Iris pigment epithelial cell (primary cell): ENCODE measurements around the gene FBXO42.

Experiments
- DNase-seq: peaks from one replicate; pipeline ENCODE4 v3.0.0-alpha.2; 2011; ENCODE audit warnings: low read depth

FBXO42 gene

GRCh38 chr1:16351994-16352841 lies at the start of gene FBXO42:
Gene FBXO42 (minus strand): TSS chr1:16352480. CDS start chr1:16315418, 37,062 bp downstream.
- DNase-seq: peak; percentile 88

DNA sequence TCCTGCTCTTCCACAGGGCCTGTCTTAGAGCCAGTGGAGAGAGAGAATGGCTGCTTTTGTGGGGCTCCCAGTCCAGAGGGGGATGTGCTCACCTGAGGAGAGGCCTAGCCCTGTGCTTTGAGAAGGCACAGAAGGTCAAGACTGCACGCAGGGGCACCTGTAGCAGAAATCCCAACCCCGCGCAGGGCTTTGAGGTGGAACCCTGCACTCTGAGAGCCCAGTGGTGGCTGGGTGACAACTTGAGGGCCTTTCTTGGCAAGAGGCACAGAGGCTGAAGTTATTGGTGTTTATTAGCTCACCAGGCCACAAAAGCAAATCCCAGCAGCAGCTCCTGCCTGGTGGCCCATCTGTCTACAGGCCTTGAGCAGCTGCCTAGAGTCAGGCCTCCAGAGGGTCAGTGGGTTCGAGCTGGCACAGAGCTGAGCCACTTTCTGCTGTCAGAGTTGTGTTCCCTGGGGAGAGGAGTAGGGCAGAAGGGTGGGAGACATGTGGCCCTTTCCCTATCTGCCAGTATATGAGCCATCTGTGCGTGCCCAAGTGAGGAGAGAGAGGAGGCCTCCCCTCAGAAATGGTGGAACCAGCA lies 46.2 kb upstream of the FBXO42 start:
- no peak for DNase-seq

DNA sequence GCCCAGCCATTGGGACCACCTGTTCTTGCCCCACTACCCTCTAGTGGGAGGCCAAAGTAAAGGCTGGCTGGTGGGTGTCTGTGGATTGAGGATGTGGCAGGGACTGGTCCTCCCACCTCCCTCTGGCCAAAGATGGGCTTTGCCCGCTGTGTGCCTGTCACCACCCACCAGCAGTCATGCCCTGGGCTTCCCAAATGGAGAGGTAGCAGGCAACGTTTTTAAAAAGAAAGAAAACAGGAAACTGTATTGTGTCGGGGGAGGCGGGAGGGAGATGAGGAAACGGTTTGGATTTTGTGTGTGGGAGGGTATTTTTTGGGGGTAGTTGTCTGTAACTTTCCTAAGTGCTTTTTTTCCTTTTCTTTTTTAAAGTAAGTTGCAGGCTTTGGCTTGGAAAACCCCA lies 44.8 kb upstream of the FBXO42 start:
- no peak for DNase-seq

DNA sequence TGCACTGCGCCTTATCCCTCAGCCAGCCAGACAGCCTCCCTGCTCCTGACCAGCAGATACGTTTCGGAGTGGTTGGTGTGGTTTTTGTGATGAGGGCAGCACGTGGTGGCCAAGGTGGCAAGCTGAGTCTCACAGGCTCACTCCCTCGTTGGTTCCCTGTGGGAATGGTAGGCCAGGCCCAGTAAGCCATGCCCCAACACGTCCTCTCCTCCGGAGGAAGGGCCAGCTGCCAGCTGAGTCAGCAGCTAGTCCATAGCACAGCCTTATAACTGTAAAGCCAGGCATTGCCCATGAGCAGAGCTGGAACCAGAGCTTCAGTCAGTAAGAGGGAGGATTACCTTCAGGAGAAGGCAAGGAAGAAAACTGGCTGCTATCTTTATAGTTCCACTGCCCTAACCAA lies 44.3 kb upstream of the FBXO42 start:
- DNase-seq: peak; percentile 84

GRCh38 chr1:16394977-16395376 lies 42.7 kb upstream of the FBXO42 start:
- no peak for DNase-seq

DNA sequence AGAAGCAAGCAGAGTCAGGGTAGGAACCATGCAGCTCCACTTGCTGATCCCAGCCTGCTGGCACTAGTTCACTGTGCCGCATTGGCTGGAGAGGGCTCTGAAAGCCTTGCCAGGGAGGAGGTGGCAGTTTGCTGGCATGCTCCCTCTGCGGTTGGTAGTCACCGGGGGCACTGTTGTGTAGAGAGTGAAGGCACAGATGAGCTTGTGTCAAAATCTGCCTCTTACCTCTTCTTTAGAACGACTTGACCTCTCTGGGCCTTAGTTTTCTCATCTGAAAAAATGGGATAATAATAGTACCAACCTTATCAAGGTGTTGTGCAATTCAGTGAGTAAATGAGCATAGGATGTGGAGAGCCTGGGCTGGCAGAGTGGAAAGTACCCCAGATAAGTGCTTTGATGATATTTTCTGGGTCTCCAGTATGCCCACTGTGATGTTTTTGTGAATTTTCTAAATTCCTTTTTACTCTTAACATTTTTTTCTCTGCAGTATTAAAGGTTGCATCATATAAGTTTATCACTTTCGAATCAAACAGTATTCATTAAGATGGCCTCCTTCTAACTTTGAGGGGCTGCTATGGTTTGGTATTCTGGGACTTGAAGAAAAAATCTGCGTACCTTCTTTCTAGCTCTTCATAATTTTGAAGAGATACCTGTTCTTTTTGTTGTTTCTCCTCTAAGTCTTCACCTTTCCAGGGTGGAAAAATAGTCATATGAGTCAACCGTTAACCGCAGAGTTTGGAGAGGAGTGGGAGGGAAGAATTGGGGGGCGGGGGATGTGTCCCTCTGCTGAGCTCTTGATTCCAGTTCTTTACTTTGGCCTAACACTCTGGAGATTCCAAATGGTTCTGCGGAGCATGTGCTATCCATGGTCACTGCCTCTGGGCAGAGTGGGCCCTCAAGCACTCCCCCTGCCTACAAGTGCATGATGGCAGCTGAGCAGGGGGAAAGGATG lies 41.6 kb upstream of the FBXO42 start:
- DNase-seq: no peak

- no peak for DNase-seq
Observed at GRCh38 chr1:16392740-16393569, 40.7 kb upstream of the FBXO42 start.

DNA sequence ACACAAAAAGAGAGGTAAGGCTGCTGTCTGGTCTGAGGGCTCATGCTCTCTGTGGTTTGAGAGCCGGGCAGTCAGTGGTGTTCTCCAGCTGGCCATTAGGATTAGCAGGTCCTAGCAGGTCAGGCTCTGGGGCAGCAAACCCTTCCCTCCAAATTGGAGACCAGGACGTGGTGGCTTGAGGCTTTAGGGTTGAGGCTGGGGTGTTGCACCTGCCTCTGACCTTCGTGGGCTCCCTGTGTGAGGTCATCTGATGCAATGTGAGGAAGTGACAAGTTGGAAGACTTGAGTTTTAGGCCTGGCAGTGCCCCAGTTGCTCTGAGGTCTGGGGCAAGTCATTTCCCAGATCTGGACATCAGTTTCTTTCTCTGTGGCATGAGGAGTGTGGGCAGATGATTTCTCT lies 39.1 kb upstream of the FBXO42 start:
- no peak for DNase-seq

DNA sequence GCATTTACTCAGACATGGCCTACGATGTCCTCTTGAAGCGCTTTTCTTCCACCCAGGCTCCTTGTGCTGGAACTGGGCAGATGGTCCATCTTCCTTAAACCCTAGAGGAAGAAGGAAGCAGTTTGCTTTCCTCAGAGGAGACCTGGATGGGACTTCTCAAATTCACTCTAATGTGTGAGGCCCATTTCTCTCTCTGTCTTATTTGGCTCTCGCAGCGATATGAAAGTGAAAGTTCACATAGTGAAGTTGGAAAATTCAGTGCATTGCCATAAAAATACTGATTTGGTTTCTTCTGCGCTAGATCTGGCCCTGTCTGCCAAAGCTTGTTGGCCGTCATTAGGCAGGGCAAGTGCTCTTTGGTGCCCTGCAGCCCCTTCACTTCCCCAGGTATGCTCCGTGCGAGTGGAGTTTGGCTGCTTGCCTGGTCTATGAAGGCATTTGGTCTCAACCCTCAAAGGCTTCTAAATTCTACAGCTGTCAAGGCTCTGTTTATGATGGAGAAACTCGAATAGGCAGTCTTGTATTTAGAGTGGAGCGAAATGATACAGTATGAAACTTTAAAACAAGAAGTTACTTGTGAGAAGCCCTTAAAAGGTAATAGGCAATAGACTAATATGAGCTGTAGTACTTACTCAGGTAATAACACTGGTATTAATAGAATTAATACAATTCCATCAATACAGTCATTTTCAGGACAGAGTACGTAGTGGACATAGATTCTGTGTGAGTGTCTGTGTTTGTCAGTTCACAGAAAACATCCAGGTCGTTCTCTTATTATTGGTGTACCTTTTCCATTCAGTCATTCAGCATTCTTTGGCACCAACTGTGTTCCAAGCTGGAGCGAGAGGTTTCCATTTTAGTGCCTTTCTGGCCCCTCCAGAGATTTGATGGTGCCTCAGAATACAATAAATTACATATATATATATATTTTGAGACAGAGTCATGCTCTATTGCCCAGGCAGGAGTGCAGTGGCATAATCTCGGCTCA lies 35.2 kb upstream of the FBXO42 start:
- peak; percentile 35 for DNase-seq

DNA sequence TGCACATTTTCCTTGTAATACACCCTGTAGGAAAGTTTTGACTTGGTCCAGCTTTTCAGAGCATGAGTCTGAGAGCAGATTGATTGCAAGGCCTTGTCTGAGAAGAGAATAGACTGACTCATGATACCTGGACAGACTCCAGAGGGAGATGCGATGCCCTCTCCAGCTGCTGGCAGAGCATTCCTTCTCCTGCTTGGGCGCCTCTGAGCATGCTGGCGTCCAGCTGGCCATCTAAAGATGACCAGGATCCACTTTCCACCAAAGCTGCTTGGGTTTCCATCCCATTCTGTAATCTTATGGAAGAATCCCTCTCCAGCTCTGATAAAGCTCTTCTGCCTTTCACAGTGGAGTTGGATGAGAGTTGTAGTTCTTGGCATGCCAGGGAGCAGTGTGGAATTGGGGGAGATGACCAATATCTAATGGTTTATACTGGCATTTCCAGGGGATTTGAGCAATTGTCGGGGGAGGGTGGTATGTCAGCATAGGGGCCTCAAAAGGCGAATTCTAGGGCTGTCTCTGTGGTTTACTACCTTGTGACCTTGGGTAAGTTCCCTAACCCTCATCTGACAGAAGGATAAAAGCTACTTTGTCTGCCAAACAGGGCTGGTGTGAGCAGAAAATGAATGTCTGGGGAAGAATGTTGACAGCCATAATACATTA lies 34.3 kb upstream of the FBXO42 start:
- peak; percentile 77 for DNase-seq

DNA sequence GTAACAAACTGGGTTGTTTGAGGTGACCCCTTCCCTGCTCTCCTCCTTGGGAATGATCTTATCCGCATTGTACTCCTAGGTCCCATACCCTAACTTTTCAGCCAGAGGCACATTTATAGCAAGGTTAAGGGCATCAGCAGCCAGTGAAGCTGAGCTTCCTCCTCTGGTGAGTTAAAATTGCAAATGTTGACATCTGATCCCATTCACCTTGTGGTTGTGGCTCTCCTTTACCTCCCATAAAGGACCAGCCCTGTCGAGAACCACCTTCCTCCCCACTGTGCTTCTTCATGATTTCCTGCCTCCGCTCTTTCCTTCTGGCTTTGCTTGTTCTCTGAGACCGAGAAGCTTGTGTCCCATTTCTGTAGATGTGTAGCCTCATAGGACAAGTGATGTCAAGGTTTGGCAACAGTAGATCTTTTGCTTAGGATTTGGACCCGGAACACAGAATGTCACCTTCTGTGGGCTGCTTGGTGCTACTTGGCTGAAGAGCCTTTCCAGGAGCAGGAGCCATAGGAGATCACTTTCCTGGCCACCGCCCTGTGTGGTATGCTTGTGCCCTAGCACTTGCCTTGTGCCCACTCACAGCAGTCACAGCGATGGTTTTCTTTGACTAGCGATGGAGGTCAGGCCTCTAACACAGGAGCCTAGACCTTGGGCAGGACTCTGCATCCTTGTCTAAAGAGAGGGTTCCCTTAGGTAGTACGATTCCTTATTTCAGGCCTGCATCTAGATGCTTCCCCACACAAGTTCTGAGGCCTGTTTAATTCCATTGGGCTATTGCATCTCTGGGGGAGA lies 33.6 kb upstream of the FBXO42 start:
- DNase-seq: no peak

DNA sequence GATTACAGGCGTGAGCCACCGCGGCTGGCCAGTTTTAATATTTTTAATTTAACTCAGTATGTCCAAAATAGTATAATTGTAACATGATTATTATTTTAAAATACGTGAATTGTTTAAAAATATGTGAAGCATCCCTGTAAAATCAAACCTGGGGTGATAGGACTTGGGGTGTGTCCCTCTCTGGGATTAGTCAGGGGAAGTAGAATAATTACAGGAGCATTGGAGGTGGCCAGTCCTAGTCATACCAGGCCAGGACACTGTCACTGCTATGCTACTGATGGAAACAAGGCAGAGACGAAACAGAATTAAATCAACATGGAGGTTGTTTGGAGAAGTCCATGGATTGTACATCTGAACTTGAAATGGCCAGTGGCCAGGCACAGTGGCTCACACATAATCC lies 31.6 kb upstream of the FBXO42 start:
- no peak for DNase-seq

GRCh38 chr1:16380868-16381267 lies 28.6 kb upstream of the FBXO42 start:
- no peak for DNase-seq

DNA sequence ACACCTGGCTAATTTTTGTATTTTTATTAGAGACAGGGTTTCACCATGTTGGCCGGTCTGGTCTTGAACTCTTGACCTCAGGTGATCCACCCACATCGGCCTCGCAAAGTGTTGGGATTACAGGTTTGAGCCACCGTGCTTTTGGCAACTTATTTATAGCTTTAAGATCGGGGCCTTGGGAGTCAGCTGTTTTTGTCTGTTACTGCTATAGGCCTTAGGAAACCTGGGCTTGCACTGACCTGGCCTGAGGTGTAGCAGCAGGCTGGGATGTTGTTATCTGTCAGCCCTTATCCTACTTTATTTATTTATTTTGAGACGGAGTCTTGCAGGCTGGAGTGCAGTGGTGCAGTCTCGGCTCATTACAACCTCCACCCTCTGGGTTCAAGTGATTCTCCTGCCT lies 26.2 kb upstream of the FBXO42 start:
- DNase-seq: no peak

DNA sequence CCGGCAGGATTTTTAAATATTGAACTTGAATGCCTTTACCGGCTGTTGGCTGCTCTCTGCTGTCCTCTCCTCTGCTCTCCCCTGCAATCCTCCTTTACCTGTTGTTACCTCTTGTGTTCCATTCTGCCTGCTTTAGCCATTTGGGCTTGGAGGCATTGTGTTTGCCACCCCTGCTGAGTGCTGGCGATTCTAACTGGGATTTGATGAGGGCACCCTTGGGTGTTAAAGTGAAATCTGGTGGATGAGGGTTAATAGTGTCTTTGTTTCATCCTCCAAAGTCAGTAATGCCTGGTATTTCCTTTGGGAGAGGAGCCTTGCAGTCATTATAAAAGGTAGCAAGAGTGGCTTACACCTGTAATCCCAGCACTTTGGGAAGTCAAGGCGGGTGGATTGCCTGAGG lies 24.7 kb upstream of the FBXO42 start:
- DNase-seq: no peak

- DNase-seq: peak; percentile 83
Observed at GRCh38 chr1:16375521-16376340, 23.5 kb upstream of the FBXO42 start.

DNA sequence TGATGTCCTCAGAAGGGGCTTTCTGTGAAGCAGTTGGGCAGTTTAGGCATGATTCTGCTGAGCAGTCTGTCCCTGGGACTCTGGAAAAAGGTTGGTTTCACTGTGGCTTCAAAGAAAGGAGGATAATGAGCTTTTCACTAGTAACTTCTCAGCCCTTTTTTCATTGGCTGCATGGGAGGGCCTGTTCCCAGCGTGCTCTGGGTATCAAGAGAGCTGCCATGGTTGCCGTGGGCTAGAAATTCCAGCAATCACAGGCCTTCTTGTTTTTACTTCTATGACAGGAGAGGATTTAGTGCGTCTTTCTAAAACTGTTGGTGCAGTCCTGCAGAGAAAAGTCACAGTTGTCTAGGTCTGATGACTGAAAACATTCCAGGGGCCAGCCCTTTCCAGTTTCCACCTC lies 22.0 kb upstream of the FBXO42 start:
- DNase-seq: no peak
